A549 (cell line): Measurements from ENCODE around the gene DQX1. TPM values are rescaled to one million over a fixed set of nuclear protein-coding genes. Genes with fewer than 3 reads are reported as not detected.

Source experiments
- ATAC-seq, 2 experiments: fragments of 200-7000 bp in 1 of 2; fragments of >200 bp in 1 of 2; cut with Nextera tagmentation in 1 of 2; cut with Tn5 transposase in 1 of 2; 3 replicates each; pipeline versions ENCODE4 v1.8.0 to v1.9.1; 2018 to 2020; ENCODE audit warnings: mild to moderate bottlenecking in 1 of 2, moderate library complexity in 1 of 2
- CTCF ChIA-PET: fragments of 300-600 bp; sonication (Branson Sonifier 250); formaldehyde crosslinking; extraction: SDS; loops from one replicate; lab custom pipeline; 2021; ENCODE audit warnings: antibody characterized with exemption, inconsistent platforms; lab: Yijun Ruan, JAX
- POLR2A ChIA-PET: fragments of 350-600 bp; formaldehyde crosslinking; extraction: SDS; loops from one replicate; lab custom pipeline; 2021; ENCODE audit warnings: antibody characterized with exemption, inconsistent platforms; lab: Yijun Ruan, JAX
- DNase-seq, 2 experiments: peaks; one replicate each; pipeline versions ENCODE4 v3.0.0 to v3.0.0-alpha.2; 2011 to 2016; ENCODE audit warnings: low read depth in 1 of 2, low spot score in 1 of 2
- FAIRE-seq: peaks from 2 replicates; lab custom pipeline; 2011; peaks lifted over from hg19 to GRCh38; lab: Jason Lieb, UNC
- H3K27ac ChIP-seq, 2 experiments: fragments of >200 bp; sonication (Bioruptor Twin); formaldehyde crosslinking; 3 replicates each; pipeline ENCODE4 v1.5.1; 2016 to 2017
- H3K4me1 ChIP-seq: fragments of >200 bp; sonication (Bioruptor Twin); formaldehyde crosslinking; 3 replicates; pipeline ENCODE4 v1.6.1; 2016
- H3K4me2 ChIP-seq: fragments of >200 bp; sonication (Bioruptor Twin); formaldehyde crosslinking; 3 replicates; pipeline ENCODE4 v1.6.1; 2016
- H3K4me3 ChIP-seq: fragments of >200 bp; sonication (Bioruptor Twin); formaldehyde crosslinking; 3 replicates; pipeline ENCODE4 v1.5.1; 2016
- H3K9me3 ChIP-seq: fragments of >200 bp; sonication (Bioruptor Twin); formaldehyde crosslinking; 3 replicates; pipeline ENCODE4 v1.6.1; 2016
- BHLHE40 ChIP-seq: IDR thresholded peaks from 2 replicates; pipeline ENCODE4 v1.6.1; 2012; ENCODE audit warnings: low read depth, low read length, inconsistent platforms
- CEBPB ChIP-seq, 2 experiments: fragments of >200 bp in 1 of 2; sonication (Bioruptor Twin) in 1 of 2; formaldehyde crosslinking in 1 of 2; IDR thresholded peaks; 2 replicates each; pipeline ENCODE4 v1.6.1; 2012 to 2016
- EHF ChIP-seq: fragments of 250-450 bp; sonication (Bioruptor Pico); IDR thresholded peaks from 2 replicates; pipeline ENCODE4 v1.5.0; 2020; ENCODE audit warnings: mild to moderate bottlenecking
- ESRRA ChIP-seq: fragments of 150-350 bp; IDR thresholded peaks from 2 replicates; pipeline ENCODE4 v1.6.1; 2014; ENCODE audit warnings: mild to moderate bottlenecking, low read length, borderline replicate concordance
- HEYL ChIP-seq: fragments of 250-450 bp; sonication (Bioruptor Pico); IDR thresholded peaks from 2 replicates; pipeline ENCODE4 v1.8.0; 2021; ENCODE audit warnings: mild to moderate bottlenecking, moderate library complexity
- HOXB5 ChIP-seq: fragments of 250-450 bp; sonication (Bioruptor Pico); IDR thresholded peaks from 2 replicates; pipeline ENCODE4 v1.5.0; 2020; ENCODE audit warnings: mild to moderate bottlenecking, moderate library complexity
- JUNB ChIP-seq: fragments of >200 bp; sonication (Bioruptor Twin); formaldehyde crosslinking; IDR thresholded peaks from 2 replicates; pipeline ENCODE4 v1.6.1; 2016
- KDM1A ChIP-seq: fragments of 200-600 bp; sonication (generic); IDR thresholded peaks from 2 replicates; pipeline ENCODE4 v1.6.1; 2016; ENCODE audit warnings: low read depth, mild to moderate bottlenecking
- KDM5A ChIP-seq: fragments of 200-600 bp; sonication (generic); IDR thresholded peaks from 2 replicates; pipeline ENCODE4 v1.6.1; 2016; ENCODE audit warnings: antibody characterized with exemption, mild to moderate bottlenecking
- MAFK ChIP-seq: fragments of 450-650 bp; IDR thresholded peaks from 2 replicates; pipeline ENCODE4 v1.6.1; 2014; ENCODE audit not compliant: partially characterized antibody
- MAZ ChIP-seq: fragments of 150-350 bp; IDR thresholded peaks from 2 replicates; pipeline ENCODE4 v1.6.1; 2014; ENCODE audit warnings: antibody characterized with exemption, low read depth, low read length, borderline replicate concordance
- NR3C1 ChIP-seq: fragments of >200 bp; sonication (Bioruptor Twin); formaldehyde crosslinking; IDR thresholded peaks from 3 replicates; pipeline ENCODE4 v1.6.1; 2017
- POLR2A ChIP-seq: IDR thresholded peaks from 2 replicates; pipeline ENCODE4 v1.6.1; 2012; ENCODE audit warnings: mild to moderate bottlenecking, low read length
- RARB ChIP-seq: fragments of 250-450 bp; sonication (Bioruptor Pico); IDR thresholded peaks from 2 replicates; pipeline ENCODE4 v1.8.0; 2021; ENCODE audit warnings: mild to moderate bottlenecking, moderate library complexity
- RFX5 ChIP-seq: fragments of 450-650 bp; IDR thresholded peaks from 2 replicates; pipeline ENCODE4 v1.7.1; 2014; ENCODE audit warnings: antibody characterized with exemption, mild to moderate bottlenecking, moderate library complexity
- TFCP2L1 ChIP-seq: fragments of 250-450 bp; sonication (Bioruptor Pico); IDR thresholded peaks from 2 replicates; pipeline ENCODE4 v1.5.0; 2021; ENCODE audit warnings: mild to moderate bottlenecking
- ZC3H11A ChIP-seq: fragments of 450-650 bp; IDR thresholded peaks from 2 replicates; pipeline ENCODE4 v1.6.1; 2014; ENCODE audit warnings: antibody characterized with exemption, mild to moderate bottlenecking
- ZFP36 ChIP-seq: fragments of 450-650 bp; IDR thresholded peaks from 2 replicates; pipeline ENCODE4 v1.6.1; 2014; ENCODE audit warnings: borderline replicate concordance; ENCODE audit not compliant: partially characterized antibody
- ZSCAN20 ChIP-seq: fragments of 250-450 bp; sonication (Bioruptor Pico); IDR thresholded peaks from 2 replicates; pipeline ENCODE4 v1.8.0; 2022; ENCODE audit warnings: mild to moderate bottlenecking, moderate library complexity
- WGBS: methylation state at CpG from one replicate; pipeline ENCODE4 v1.1.6; 2017; ENCODE audit errors: missing lambda C conversion rate; 5-methylcytosine and 5-hydroxymethylcytosine counted together
- polyA plus RNA-seq, 4 experiments: library from polyadenylated mRNA; depleted of rRNA in 3 of 4; stranded (reverse); fragments of >200 nt; fragmentation: RNase III in 1 of 4; extraction: RNeasy Plus Mini Kit Qiagen cat#74134 plus additional on column Dnase treatment in 1 of 4; gene quantifications; 2 replicates in 3 of 4; 3 replicates in 1 of 4; pipeline ENCODE4 v1.2.3, GENCODE V29; 2011 to 2017
- TF ChIP-seq, protein P1 (sequence below): IDR thresholded peaks from 2 replicates; pipeline ENCODE4 v1.6.1; 2012
- TF ChIP-seq, protein P2 (sequence below): fragments of >200 bp; sonication (Bioruptor Twin); formaldehyde crosslinking; IDR thresholded peaks from 3 replicates; pipeline ENCODE4 v1.6.1; 2016
- TF ChIP-seq, protein P3 (sequence below): fragments of >200 bp; sonication (Bioruptor Twin); formaldehyde crosslinking; IDR thresholded peaks from 2 replicates; pipeline ENCODE4 v1.6.1; 2016

Gene DQX1
- polyA plus RNA-seq, 2 of the 4 experiments (the other 2 are of a cell fraction) = 0.15 to 0.39 TPM

DNA sequence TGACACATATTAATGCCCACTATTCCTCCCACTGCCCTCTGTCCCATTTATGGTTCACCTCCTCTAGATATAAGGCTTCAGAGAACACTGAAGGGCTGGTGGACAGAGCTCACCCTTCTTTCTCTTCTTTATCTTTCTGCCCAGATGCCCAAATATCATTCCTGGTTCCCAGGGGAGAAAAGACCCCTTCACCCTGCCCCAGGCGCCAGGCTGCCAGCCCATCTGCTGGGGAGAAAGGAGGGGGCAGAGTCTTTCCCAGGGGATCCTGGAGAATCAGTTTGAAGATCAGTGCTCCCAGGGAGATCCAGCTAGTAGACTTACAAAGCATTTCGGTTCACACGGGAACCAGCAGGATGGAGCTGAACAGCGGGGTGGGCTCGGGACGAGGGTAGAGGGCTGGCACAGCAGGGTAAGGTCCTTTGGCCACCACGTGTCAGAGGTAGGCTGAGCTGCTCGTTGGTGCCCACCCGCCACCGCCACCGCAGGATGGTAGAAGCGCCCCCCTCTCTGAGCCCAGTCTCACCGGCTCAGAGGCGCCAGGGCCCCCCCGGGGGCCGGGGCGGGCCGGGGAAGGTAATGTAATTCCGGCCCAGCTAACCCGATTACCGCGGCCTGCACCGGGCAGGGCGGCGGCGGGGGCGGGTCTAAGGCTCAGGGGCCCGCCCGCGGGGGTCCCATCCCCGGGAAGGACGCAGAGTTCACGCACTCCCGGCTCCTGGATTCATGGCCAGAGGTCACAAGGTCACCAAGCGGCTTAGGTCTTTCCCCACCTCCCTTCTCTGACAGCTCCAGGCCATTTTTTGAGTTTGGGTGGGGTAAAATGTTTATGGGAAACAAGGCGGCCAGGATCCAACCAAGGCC lies 13.1 kb downstream of the DQX1 start:
- DNase-seq = no peak
- no peak for ATAC-seq
- TF ChIP-seq KDM1A (no peak), HOXB5 (CRISPR knock-in tag) (no peak), POLR2A (no peak), MAFK (no peak), ZFP36 (no peak)
- TF ChIP-seq, protein P1, sequence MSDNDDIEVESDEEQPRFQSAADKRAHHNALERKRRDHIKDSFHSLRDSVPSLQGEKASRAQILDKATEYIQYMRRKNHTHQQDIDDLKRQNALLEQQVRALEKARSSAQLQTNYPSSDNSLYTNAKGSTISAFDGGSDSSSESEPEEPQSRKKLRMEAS = no peak
- TF ChIP-seq, protein P2, sequence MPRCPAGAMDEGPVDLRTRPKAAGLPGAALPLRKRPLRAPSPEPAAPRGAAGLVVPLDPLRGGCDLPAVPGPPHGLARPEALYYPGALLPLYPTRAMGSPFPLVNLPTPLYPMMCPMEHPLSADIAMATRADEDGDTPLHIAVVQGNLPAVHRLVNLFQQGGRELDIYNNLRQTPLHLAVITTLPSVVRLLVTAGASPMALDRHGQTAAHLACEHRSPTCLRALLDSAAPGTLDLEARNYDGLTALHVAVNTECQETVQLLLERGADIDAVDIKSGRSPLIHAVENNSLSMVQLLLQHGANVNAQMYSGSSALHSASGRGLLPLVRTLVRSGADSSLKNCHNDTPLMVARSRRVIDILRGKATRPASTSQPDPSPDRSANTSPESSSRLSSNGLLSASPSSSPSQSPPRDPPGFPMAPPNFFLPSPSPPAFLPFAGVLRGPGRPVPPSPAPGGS = no peak
- FAIRE-seq = no peak
- WGBS = 65% methylated on average over 31 of the region's 36 CpGs
- peaks cover 10% of the 10 kb centered on the region; the same call in 1 of the 3 replicates for H3K4me1 ChIP-seq
- no peak overlapping the region for H3K4me3 ChIP-seq
- peak overlapping the region; percentile 94; the same call in 2 of the 3 replicates for H3K4me2 ChIP-seq
- H3K27ac ChIP-seq = no peak overlapping the region
- ChIA-PET CTCF (interaction anchor here (1.0 to 1.1 kb wide), 3 partner anchors 74 to 79 kb away, joined by 3 to 4 read pairs (median 3); no protein-coding TSS in a partner anchor), POLR2A (no interaction called here)
- no peaks in the 10 kb centered on the region for H3K9me3 ChIP-seq

DNA sequence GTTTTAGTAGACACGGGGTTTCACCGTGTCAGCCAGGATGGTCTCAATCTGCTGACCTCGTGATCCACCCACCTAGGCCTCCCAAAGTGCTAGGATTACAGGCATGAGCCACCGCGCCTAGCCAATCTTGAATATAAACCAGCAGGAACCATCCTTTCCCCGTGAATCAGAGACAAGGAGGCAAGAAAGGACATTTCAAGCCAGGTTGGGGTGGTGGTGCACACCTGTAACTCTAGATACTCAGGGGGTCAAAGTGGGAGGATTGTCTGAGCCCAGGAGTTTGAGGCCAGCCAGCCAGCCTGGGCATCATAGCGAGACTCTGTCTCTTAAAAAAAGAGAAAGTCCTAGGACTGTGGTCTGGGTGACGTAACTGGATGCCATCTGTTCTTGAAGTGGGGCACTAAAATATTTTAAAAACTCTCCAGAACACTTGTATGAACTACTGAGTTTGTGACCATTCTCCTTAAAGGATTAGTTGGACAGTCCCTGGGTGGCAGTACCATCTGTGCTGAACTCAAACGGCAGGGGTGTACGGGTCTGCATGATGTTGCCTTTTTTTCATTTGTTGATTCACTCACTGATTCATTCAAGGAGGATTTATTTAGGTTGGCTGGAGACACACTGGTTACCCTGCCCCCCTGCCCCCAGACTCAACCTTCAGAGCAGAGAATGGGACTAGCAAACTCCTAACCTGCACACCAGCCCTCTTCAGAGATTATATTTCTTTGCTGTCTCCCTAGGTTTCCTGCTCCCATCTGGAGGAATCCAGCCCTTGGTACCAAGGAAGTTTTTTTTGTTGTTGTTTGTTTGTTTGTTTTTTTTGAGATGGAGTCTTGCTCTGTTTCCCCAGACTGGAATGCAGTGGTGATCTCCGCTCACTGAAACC lies 14.7 kb downstream of the DQX1 start:
- TF ChIP-seq KDM5A = no peak
- no peak for TF ChIP-seq JUNB
- TF ChIP-seq, protein P3, sequence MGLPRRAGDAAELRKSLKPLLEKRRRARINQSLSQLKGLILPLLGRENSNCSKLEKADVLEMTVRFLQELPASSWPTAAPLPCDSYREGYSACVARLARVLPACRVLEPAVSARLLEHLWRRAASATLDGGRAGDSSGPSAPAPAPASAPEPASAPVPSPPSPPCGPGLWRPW = no peak
- no peak for TF ChIP-seq TFCP2L1
- TF ChIP-seq NR3C1 = no peak
- no peak for TF ChIP-seq HEYL (CRISPR knock-in tag)
- TF ChIP-seq ZC3H11A = no peak
- TF ChIP-seq RFX5 = no peak
- TF ChIP-seq BHLHE40 = no peak
- TF ChIP-seq MAZ = no peak
- no peak for TF ChIP-seq EHF (CRISPR knock-in tag)
- no peak for TF ChIP-seq RARB (CRISPR knock-in tag)
- no peak for TF ChIP-seq CEBPB (IDR thresholded peaks at IDR 0.05)
- TF ChIP-seq ESRRA = no peak
- TF ChIP-seq ZSCAN20 (CRISPR knock-in tag) = no peak
- no peak for TF ChIP-seq POLR2A
- no peak for TF ChIP-seq ZFP36
- TF ChIP-seq, all 56 proteins: peak for 0
- 54% methylated on average over 11 of the region's 11 CpGs for WGBS

More for the DNA sequence above, 14.7 kb downstream of the DQX1 start:
- no peak overlapping the region for H3K4me3 ChIP-seq
- POLR2A ChIA-PET = no interaction called here
- H3K4me1 ChIP-seq = peaks cover 14% of the 10 kb centered on the region; the same call in 2 of the 3 replicates
- CTCF ChIA-PET = interaction anchor here (5.0 kb wide), 2 partner anchors 20 to 76 kb away, joined by 38 to 39 read pairs; partner anchors contain the start of genes AUP1 and HTRA2
- H3K4me2 ChIP-seq = no peak overlapping the region
- FAIRE-seq (no peak), ATAC-seq (no peak), DNase-seq (no peak)
- H3K27ac ChIP-seq = no peak overlapping the region
- no peaks in the 10 kb centered on the region for H3K9me3 ChIP-seq
